COLO668 (cell line): ENCODE measurements around the gene SLC25A24.
"Not testable (repeated sequence)": the region's sequence is repeated elsewhere in the genome, so short reads cannot be mapped to it uniquely, and the experiment has no call there.

Source experiments
- DNase-seq: peaks from one replicate; lab custom pipeline; 2025; ENCODE audit not compliant: unreplicated experiment; lab: John Stamatoyannopoulos, UW

SLC25A24 gene

DNA sequence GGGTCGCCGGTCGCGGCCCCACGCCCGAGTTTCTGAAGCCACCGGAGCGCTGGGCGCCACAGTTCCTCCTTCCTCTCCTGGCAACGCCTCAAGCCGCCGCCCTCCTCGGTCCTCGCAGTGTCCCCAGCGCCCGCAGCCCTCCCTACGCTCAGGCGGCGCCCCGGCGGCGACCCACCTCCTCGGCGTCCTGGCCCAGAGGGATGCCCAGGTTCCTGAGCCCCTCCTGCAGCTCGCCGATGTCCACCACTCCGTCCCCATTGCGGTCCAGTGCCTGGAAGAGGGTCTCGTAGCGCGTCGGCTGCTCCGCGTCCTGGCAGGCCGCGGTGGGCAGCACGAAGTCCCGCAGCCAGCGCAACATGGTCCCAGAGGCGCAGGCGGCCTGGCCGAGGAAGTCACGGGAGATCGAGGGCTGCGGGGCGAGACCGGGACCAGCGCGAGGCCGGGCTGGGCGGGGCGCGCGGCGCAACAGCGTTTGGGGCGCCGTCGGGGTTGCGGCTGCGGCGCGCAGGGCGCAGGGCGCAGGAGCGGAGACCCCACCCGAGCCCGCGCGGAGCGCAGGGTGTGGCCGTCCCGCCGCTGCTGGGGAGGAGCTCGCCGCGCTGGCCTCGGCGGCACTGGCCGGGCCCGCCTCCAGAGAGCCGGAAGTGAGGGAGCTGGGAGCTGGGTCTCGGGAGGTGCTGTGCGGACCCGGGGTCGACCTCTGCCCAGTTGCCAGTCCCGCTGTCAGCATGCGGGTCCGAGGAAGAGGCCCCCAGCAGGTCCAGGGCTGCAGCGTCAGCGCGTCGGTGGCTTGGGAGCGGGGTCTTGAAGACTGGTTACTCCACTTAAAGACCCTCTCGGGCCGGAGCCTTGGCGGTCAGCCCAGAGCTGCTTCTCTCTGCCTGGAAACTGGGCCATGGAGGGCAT, at the start of gene SLC25A24:
Gene SLC25A24 (minus strand): TSS at position 563 of the 906 bp plus-strand sequence. CDS start 205 bp downstream, at position 358.
- DNase-seq, result peak; percentile 91

DNA sequence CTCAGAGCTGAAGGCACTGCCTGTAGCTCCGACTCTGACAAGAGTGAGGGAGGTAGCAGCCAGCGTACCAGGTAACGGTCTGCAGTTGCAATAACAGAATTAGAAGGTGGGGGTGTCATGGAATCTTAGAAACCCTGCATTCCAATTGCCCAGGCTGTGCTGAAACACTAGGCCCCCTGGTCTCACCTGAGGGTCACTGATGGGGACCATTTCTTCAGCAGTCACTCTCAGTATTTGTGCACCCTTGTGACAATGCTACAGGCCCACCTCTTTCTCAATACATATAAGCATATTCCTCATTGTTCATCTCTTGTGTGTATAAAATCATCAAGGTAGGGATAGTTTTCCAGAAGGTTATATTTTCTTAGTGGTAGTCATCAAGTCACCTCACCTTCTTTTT, 43.8 kb upstream of the SLC25A24 start, which contains the start of gene NBPF4:
Gene NBPF4 (minus strand): TSS at position 101 of the 400 bp plus-strand sequence. CDS start 315 bp downstream, outside the sequence.
- not testable (repeated sequence) for DNase-seq

DNA sequence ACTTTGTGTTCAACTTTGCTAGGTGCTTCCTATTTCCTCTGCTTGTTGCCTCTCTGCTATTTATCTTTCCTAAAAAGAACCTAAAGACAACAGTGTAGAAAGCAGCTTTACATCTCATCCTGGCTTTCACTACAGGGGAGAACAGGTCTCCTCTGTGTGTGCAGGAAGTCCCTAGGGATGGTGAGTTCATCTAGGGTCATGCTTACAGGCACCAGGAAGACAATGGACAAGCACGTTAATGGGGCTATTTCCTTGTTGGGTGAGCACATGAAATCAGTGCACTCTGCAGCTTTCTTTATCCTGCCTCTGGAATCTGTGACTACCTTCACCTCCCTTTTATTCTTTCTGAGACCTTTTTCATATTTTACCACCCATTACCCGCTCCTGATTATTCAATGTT, 39.3 kb upstream of the SLC25A24 start:
- DNase-seq, result not testable (repeated sequence)

DNA sequence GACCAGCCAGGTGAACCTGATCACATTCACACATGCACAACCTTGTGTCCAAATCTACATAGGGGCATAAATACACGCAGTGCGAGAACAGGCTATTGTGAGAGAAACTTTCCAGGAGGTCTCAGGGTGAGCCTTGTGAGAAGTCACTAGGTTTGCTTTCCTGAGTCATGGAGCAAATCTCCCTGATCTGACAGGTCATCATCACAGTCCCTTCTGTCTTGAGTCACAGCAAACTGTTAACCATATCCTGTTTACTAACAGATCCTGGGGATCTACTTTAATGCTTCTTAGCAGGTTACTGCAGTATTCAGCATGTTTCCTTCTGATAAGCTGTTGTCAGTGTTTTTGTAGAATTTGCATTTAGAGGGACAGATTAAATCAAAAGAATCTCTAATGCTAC, 35.2 kb upstream of the SLC25A24 start:
- DNase-seq, result not testable (repeated sequence)

DNA sequence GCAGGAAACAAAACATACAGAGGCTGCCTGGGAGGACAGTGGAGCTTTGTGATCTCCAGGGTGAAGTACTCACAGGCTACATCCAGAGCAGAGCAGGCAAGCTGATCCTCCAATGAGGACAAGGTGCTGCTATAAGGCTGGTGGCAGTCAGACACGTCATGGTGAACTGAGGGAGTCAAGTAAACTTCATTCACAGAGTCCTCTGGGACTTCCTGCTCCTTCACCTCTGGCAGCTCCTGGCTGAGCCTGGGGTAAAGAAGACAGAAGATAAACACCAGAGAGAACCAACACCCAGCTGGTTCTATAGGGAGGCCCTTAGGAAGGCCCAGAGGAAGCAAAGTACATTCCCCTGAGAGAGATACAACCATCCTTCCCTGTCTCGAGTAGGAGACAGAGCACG, 32.0 kb upstream of the SLC25A24 start:
- not testable (repeated sequence) for DNase-seq

DNA sequence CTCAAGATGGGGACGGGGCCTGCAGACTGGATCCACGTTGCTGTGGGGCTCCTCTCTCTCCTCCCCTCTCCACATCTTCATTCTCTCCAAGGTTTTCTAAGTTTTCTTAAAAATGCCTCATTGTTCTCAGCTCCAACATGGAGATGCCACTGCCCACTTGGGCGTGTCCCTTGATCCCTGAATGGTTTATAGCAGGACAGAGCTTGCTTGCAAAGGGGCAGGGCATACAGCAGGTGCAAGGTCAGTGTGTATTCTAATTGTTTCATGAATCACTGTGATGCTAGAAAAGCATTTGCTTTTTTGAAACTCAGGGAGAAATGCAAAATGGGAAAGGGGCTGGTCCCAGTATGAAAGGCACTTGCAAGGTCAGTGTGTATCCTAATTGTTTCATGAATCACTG, 29.8 kb upstream of the SLC25A24 start:
- DNase-seq, result not testable (repeated sequence)

DNA sequence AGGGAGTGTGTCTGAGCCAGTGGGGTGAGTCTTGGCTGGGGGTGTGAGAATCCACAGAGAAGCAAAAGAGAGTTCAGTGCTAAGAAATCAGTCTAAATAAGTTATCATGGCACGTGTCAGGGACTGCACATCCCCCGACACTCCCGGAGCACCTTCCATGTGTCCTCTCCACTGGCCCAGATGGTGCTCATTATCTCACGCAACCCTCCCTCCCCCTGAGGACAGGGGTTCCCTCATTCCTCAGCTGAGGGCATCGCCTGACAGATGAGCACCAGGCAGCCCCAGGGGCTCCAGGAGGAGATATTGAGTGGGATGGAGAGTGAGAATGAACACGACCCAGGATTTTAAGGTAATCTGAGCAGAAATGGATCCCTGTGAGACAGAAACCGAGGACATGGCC, 27.6 kb upstream of the SLC25A24 start:
- not testable (repeated sequence) for DNase-seq

DNA sequence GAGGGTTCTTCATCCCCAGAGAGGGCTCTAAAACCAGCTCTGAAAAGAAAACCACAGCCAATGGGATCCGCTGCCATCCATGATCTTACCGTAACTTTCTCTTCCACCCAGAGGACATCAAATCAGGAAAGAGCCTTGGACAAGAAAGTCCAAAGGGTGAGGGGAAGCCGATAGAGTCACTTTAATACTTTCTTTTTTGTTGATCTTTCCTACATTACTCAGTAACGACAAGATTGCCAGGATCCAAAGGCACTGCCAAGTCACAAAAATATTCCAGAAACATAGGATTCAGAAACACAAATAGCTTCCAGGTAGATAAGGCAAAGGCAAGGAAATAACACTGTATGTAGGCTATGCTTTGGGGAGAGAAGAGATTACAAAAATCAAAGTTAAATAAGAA, 26.7 kb upstream of the SLC25A24 start:
- not testable (repeated sequence) for DNase-seq

DNA sequence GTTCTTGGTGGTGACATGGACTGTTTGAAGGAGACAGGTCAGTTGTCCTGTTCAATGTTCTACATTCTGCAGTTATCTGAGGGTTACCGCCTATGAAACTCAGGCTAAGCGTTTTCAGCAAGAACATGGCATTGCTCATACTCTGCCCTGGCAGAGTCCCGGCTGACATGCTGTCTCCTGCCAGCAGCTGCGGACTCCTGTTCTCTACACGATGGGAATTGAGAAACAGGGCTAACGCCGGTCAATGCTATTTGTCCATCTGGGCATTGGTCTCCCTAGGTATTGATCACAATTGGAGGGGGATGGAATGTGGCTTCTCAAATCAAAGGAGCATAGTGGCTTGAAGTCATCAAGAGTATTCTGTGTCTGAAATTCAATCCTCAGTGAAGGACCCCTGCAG, 23.1 kb upstream of the SLC25A24 start:
- not testable (repeated sequence) for DNase-seq

DNA sequence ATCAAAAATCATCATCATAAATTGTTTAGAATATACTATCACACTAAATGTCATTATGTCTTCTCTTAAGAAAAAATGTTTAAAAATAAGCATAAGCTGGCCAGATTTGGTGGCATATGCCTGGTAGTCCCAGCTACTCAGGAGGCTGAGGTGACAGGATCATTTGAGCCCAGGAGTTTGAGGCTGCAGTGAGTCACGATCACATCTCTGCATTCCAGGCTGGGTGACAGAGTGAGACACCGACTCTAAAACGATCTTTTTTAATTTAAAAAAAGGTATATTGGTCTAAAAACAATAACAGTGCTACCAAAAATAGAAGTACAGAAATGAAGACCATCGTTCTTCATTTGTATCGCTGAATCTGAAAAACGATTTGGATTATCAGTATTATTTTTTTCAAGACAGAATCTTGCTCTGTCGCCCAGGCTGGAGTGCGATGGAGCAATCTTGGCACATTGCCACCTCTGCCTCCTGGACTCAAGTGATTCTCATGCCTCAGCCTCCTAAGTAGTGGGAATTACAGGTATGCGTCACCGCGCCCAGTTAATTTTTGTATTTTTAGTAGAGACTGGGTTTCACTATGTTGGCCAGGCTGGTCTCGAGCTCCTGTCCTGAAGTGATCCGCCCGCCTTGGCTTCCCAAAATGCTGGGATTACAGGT, 17.5 kb upstream of the SLC25A24 start:
- not testable (repeated sequence) for DNase-seq

DNA sequence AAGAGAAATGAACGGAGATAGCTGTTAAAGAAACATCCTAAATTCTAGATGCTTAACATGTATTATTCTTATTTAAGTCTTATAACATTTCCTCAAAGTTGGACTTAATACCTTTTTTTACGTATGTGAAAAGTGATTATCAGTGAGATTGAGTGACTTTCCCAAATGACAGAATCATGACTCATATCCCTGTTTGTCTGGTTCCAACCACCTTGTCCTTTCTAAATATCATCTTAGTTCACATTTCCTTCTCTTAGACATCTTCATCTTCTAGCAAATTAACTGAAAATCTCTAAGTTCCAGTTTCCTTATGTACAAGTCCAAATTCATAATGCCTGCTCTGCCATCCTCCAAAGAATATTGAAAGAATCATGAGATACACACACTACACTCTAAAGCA, 16.9 kb upstream of the SLC25A24 start:
- DNase-seq, result not testable (repeated sequence)

DNA sequence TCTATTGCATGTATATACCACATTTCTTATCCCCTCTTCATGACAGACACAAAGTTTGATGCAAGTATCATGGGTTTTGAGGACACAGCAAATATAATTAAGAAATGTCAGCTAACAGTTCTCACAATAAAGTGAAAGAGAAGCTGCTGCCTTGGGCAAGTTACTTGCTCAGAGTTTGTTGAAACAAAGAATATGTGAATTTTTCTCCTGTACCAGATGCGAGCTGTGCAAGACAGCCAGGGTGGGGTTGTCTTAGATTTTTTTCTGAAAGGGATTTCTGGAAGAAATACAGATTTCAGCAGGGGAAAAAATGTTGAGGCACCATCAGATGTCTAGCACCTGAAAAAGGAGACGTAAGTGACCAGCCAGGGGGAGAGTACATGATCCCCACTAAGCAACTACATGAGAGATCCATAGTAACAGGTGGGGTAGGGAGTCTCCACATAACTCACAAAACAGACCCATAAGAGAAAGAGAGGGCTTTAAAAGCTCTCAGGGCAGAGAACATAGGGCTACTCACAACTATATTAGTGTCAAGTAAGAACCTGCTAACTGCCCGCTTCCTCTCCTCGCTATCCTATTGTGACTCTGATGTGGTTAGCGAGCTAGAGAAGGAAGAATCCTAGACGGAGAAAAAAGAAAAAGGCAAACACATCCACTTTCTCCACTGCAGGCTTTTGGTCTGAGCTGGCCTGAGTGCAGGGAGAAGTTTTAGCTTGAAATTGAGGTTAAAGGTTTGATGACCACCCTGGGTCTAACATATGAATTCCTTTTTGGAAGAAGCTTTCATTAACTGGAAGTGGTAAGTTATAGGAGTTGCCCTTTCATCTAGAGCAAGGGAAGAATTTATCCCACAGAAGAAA, 16.1 kb upstream of the SLC25A24 start:
- DNase-seq, result not testable (repeated sequence)

DNA sequence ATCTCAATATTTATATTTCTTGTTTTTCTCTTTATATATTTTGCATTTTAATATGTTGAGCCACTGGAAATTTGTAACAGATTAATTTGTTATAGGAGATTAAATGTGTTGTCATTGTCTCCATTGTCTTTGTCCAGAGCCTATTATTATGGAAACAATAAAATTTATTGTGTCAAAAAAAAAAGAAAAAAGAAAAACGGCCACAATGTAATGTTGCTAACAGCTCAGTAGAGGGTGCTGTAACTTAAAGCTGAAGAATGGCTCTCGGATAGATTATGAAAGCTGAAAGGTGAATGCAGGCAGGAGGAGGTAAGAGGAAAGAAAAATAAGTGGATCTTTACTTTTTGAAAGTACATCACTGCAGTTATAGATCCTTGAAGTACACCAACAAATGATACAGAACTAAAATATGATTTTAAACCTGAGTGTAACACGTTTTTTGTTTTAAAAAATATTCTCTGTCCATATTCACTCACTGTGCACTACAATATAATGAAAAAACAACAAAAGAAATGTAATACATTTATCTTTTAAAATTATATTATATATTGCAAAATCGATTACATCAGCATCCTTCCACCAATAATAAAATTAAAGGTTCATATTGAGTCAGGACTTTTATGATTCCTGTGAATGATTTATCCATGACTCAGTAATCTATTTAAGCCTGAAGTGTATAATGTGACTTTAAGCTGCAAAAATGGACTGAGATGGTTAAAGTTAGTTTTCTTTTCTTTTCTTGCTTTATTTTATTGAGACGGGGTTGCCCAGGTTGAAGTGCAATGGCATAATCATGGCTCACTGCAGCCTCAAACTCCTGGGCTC, 14.7 kb upstream of the SLC25A24 start:
- not testable (repeated sequence) for DNase-seq

DNA sequence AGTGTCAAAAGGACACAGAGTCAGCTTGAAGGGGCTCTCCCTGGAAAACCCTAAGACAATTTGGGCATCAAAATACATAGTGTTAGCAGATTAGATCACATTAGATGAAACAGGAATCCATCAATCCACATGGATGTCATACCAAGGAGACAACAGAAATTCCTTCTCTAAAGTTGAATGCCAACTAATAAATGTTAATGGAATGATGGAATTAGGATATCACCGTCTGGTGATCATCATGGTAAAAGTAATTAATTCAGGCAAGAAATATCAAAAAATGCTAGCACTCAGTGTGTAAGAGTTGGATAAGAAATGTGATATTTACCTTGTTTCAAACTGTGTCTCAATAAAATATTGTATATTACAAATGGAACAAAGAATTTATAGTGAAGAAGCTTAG, 10.9 kb upstream of the SLC25A24 start:
- DNase-seq, result no peak

DNA sequence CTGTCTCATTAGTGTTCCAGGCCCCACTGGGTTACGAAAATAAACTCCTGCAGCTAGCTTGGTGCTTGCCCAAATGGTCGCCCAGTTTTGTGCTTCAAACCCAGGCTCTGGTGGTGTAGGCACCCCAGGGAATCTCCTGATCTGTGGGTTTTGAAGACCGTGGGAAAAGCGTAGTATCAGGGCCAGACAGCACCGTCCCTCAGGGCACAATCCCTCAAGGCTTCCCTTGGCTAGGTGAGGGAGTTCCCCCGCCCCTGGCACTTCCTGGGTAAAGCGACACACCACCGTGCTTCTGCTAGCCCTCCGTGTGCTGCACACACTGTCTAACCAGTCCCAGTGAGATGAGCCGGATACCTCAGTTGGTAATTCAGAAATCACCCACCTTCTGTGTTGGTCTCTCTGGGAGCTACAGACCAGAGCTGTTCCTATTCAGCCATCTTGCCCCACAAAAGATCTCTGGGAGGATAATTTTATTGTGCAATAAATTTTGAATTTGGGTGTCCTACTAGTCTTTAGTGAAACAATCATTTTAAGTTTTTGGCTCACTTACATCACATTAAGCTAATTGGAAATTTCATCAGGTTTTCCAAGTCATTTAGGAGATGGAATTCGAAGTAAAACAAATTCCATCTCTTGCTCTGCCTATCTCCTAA, 9.4 kb upstream of the SLC25A24 start:
- DNase-seq, result no peak

DNA sequence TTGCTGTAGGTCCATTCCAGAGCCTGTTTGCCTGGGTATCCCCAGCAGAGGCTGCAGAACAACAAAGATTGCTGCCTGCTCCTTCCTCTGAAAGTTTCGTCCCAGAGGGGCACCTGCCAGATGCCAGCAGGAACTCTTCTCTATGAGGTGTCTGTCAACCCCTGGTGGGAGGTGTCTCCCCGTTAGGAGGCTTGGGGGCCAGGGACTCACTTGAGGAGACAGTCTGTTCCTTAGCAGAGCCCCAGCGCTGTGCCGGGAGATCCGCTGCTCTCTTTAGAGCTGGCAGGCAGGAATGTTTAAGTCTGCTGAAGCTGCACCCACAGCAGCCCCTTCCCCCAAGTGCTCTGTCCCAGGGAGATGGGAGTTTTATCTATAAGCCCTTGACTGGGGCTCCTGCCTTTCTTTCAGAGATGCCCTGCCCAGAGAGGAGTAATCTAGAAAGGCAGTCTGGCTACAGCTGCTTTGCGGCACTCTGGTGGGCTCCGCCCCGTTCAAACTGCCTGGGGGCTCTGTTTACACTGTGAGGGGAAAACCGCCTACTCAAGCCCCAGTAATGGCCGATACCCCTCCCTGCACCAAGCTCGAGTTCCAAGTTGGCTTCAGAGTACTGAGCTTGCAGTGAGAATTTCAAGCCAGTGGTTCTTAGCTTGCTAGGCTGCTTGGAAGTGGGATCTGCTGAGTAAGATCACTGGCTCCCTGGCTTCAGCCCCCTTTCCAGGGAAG, 8.7 kb upstream of the SLC25A24 start:
- DNase-seq, result no peak

DNA sequence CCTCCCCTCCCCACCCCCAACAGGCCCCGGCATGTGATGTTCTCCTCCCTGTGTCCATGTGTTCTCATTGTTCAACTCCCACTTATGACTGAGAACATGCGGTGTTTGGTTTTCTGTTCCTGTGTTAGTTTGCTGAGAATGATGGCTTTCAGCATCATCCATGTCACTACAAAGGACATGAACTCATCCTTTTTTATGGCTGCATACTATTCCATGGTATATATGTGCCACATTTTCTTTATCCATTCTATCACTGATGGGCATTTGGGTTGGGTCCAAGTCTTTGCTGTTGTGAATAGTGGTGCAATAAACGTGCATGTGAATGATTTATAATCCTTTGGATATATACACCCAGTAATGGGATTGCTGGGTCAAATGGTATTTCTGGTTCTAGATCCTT, 3.4 kb upstream of the SLC25A24 start:
- DNase-seq, result not testable (repeated sequence)

DNA sequence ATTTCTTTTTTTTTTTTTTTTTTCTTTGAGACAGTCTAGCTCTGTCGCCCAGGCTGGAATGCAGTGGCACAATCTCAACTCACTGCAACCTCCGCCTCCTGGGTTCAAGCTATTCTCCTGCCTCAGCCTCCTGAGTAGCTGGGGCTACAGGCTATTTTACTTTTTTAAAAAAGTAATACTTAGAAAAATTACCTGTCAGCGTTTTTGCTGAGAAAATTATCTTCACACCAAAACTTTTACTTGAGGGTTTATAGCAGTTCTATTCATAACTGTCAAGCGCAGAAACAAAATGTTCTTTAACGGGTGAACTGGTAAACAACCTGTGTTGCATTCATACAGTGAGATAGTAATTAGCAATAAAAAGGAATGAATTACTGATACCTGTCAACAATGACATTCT, 1.5 kb upstream of the SLC25A24 start:
- DNase-seq, result no peak

DNA sequence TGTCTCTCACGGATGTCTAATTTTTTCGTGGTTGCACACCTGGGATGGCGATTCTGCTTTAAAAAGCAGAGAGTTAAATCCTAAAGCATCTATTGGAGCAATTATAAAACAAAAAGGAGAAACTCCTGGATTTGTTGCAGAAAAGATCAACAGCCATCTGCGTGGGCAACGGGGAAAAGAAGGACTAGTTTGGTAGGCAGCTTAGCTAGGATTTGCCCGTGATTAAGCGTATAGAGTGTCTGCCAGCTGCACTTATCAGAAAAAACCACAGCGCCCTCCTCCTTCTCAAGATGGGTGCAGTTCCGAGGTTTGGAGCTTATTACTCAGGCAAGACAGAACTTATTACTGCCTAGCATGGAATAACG, 526 bp upstream of the SLC25A24 start:
- DNase-seq, result peak; percentile 38
